Astrocyte of the spinal cord (primary cell): ENCODE data around the gene ABCB9.

ENCODE experiments used
- DNase-seq: peaks from one replicate; pipeline ENCODE4 v3.0.0; 2011; ENCODE audit warnings: low read depth, low spot score
- H3K4me3 ChIP-seq: 2 replicates; pipeline ENCODE4 v1.5.1; 2011; ENCODE audit warnings: low read depth, mild to moderate bottlenecking, low read length, moderate library complexity
- CTCF ChIP-seq: IDR thresholded peaks from 2 replicates; pipeline ENCODE4 v1.5.1; 2012; ENCODE audit warnings: low read depth, mild to moderate bottlenecking, low read length, inconsistent platforms
- in situ Hi-C: cut with HindIII; loops from 2 replicates; pipeline ENCODE4 v1.10.0; 2017; ENCODE audit warnings: low sequenced_read_pairs

The ABCB9 gene

GRCh38 chr12:122963941-122964265 lies 2.4 kb downstream of the ABCB9 start:
- peak; percentile 24 for DNase-seq
- no peak overlapping the region for H3K4me3 ChIP-seq
- no peak for TF ChIP-seq CTCF
- in situ Hi-C loops: no loop called here

- in situ Hi-C loops: no loop called here
- no peak for TF ChIP-seq CTCF
- no peak for DNase-seq
- H3K4me3 ChIP-seq: no peak overlapping the region
These were observed 4.5 kb downstream of the ABCB9 start for GRCh38 chr12:122961531-122962329.

- in situ Hi-C loops: no loop called here
- no peak overlapping the region for H3K4me3 ChIP-seq
- DNase-seq: no peak
- TF ChIP-seq CTCF: no peak
These were observed 6.1 kb downstream of the ABCB9 start for GRCh38 chr12:122960193-122960569.

- H3K4me3 ChIP-seq: no peak overlapping the region
- in situ Hi-C loops: no loop called here
- no peak for DNase-seq
- TF ChIP-seq CTCF: no peak
These were observed 6.6 kb downstream of the ABCB9 start for GRCh38 chr12:122959566-122960192.

- no peak overlapping the region for H3K4me3 ChIP-seq
- no peak for TF ChIP-seq CTCF
- peak; percentile 33 for DNase-seq
- in situ Hi-C loops: no loop called here
These were observed 7.9 kb downstream of the ABCB9 start for GRCh38 chr12:122958198-122958888.

GRCh38 chr12:122956035-122956434 lies 10.2 kb downstream of the ABCB9 start:
- no peak for DNase-seq
- no peak for TF ChIP-seq CTCF
- in situ Hi-C loops: no loop called here
- H3K4me3 ChIP-seq: no peak overlapping the region
